ENCODE results near the gene WWTR1. TPM values are rescaled to one million over a fixed set of nuclear protein-coding genes. Genes with fewer than 3 reads are reported as not detected.
A peak's percentile ranks its signal among the peaks of the same experiment; 100 is the strongest.

WWTR1 gene
- total RNA-seq, 4 donors from 2014 or later = 11.3 to 30.7 (median 17.6) TPM

DNA sequence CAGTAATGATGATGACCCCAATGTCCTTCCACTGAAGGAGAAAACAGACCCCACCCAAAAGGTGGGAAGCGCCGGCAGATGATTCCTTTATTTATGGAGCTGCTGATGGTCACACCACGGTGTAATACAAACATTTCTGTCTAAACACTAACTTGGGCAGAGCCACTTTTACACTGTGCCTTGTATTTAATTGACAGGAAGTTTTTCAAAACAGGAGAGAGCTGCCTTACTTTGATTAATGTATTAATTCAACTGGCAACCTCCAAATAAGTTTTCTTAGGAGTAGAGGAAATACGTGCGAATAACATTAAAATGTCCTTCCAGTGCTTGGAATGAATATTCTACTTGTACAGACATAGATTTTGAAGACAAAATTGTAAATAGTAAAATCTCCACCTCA lies 70.4 kb downstream of the WWTR1 start:
- intact Hi-C loops (cut with DNase I; ENCODE audit: low total_unique reads) (no loop called here), in situ Hi-C loops (cut with MboI; ENCODE audit: low sequenced_read_pairs in 4 of 4) (no loop called here)
- H3K9me3 ChIP-seq = no peaks in the 10 kb centered on the region
- peaks cover 39 to 58% of the 10 kb centered on the region in 2 donors for H3K4me1 ChIP-seq
- no peak for ATAC-seq
- H3K27ac ChIP-seq = peak overlapping the region in 1 of 4 donors; percentile 7
- H3K27me3 ChIP-seq = no peaks in the 10 kb centered on the region
- H3K4me3 ChIP-seq = no peak overlapping the region
- TF ChIP-seq, protein P1, sequence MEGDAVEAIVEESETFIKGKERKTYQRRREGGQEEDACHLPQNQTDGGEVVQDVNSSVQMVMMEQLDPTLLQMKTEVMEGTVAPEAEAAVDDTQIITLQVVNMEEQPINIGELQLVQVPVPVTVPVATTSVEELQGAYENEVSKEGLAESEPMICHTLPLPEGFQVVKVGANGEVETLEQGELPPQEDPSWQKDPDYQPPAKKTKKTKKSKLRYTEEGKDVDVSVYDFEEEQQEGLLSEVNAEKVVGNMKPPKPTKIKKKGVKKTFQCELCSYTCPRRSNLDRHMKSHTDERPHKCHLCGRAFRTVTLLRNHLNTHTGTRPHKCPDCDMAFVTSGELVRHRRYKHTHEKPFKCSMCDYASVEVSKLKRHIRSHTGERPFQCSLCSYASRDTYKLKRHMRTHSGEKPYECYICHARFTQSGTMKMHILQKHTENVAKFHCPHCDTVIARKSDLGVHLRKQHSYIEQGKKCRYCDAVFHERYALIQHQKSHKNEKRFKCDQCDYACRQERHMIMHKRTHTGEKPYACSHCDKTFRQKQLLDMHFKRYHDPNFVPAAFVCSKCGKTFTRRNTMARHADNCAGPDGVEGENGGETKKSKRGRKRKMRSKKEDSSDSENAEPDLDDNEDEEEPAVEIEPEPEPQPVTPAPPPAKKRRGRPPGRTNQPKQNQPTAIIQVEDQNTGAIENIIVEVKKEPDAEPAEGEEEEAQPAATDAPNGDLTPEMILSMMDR (IDR thresholded peaks at IDR 0.05 in 4 of 5, conservative IDR thresholded peaks at IDR 0.05 in 1 of 5) = no peak
- TF ChIP-seq POLR2A (IDR thresholded peaks at IDR 0.05) = no peak
- no peaks in the 10 kb centered on the region for H3K36me3 ChIP-seq
- no peak for DNase-seq

DNA sequence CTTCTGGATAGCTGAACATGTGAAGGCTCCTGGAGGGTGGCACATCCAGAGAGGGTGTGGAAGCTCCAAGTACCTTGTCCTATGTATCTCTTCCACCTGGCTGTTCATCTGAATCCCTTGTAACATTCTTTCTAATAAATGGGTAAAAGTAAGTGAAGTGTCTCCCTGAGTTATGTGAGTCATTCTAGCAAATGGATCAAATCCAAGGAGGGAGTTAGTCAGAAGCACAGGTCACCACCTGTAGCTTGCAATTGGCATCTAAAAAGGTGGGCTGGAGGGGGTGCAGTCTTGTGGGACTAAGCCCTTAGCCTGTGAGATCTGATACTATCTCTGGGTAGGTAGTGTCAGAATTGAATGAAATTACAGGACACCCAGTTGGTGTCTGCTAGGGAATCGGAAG lies 71.0 kb downstream of the WWTR1 start:
- intact Hi-C loops (cut with DNase I; ENCODE audit: low total_unique reads) = no loop called here

DNA sequence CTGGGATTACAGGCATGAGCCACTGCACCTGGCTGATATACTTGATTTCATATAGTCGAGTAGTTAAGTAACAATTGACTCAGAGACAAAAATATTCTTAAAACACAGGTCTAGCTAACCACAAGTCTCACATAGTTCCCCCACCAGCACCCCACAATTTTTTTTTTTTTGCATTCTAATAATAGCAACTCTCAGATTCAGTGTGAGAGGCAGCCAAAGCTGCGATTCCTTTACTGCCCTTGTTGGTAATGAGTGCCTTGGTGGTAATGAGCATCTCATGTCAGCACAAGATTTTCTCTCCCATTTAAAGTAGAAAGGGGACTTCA lies 72.5 kb downstream of the WWTR1 start:
- peaks cover 42 to 58% of the 10 kb centered on the region in 2 donors for H3K4me1 ChIP-seq
- DNase-seq (no peak), ATAC-seq (no peak)
- H3K4me3 ChIP-seq = no peak overlapping the region
- intact Hi-C loops (cut with DNase I; ENCODE audit: low total_unique reads) = no loop called here
- TF ChIP-seq POLR2A (IDR thresholded peaks at IDR 0.05) = no peak
- TF ChIP-seq, protein P1 (IDR thresholded peaks at IDR 0.05 in 4 of 5, conservative IDR thresholded peaks at IDR 0.05 in 1 of 5) = no peak
- H3K27me3 ChIP-seq = no peaks in the 10 kb centered on the region
- H3K36me3 ChIP-seq = no peaks in the 10 kb centered on the region
- in situ Hi-C loops (cut with MboI; ENCODE audit: low sequenced_read_pairs in 4 of 4) = no loop called here
- no peak overlapping the region for H3K27ac ChIP-seq
- H3K9me3 ChIP-seq = no peaks in the 10 kb centered on the region

More for the DNA sequence above, 71.0 kb downstream of the WWTR1 start:
- Histone ChIP-seq H3K9me3 (no peaks in the 10 kb centered on the region), H3K27ac (peak overlapping the region in 1 of 4 donors; percentile 7), H3K36me3 (no peaks in the 10 kb centered on the region), H3K27me3 (no peaks in the 10 kb centered on the region), H3K4me3 (no peak overlapping the region), H3K4me1 (peaks cover 38 to 58% of the 10 kb centered on the region in 2 donors)
- no peak for ATAC-seq
- DNase-seq = no peak
- in situ Hi-C loops (cut with MboI; ENCODE audit: low sequenced_read_pairs in 4 of 4) = no loop called here
- no peak for TF ChIP-seq POLR2A (IDR thresholded peaks at IDR 0.05)
- TF ChIP-seq, protein P1 (IDR thresholded peaks at IDR 0.05 in 4 of 5, conservative IDR thresholded peaks at IDR 0.05 in 1 of 5) = no peak

DNA sequence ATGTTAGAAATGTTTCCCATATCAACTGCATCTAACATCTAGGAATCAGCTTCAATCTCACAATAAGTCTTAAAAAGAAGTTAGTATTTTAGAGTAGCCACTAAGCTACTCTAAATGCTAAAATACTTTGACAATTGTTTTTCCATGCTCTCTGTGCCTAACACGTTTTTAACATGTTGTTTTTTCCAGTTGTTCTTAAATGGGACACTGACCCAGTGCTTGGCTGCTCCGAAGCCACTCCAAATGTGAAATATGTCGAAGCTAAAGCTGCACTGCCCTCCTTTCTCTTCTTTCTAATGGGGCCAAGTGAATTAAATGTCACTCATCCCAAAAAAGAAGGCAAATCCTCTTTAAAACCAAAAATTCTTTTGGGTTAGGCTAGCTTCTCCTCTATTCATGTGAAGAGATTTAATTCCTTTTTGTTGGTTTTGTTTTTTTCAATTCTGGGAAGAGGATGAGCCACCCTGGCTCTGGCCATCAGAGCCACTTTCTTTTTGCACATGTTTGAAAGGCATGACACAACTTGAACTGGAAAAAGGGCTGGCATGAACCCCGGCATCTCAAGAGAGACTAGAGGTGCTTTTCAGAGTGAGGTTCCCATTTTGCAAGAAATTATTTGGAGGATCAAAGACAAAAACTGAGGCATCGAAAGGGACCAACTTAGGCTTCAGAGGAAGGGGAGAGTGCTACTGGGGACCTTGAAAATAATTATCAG lies 73.7 kb downstream of the WWTR1 start:
- DNase-seq (no peak), ATAC-seq (no peak)
- Histone ChIP-seq H3K27ac (peak overlapping the region in 3 of 4 donors; percentile 8 to 27 (median 27)), H3K36me3 (no peaks in the 10 kb centered on the region), H3K9me3 (no peaks in the 10 kb centered on the region), H3K4me3 (no peak overlapping the region), H3K4me1 (peaks cover 46 to 58% of the 10 kb centered on the region in 2 donors), H3K27me3 (no peaks in the 10 kb centered on the region)
- intact Hi-C loops (cut with DNase I; ENCODE audit: low total_unique reads) (no loop called here), in situ Hi-C loops (cut with MboI; ENCODE audit: low sequenced_read_pairs in 4 of 4) (no loop called here)
- no peak for TF ChIP-seq POLR2A (IDR thresholded peaks at IDR 0.05)
- TF ChIP-seq, protein P1 (IDR thresholded peaks at IDR 0.05 in 4 of 5, conservative IDR thresholded peaks at IDR 0.05 in 1 of 5) = no peak
